ENCODE results near the gene NSF.

NSF gene

DNA sequence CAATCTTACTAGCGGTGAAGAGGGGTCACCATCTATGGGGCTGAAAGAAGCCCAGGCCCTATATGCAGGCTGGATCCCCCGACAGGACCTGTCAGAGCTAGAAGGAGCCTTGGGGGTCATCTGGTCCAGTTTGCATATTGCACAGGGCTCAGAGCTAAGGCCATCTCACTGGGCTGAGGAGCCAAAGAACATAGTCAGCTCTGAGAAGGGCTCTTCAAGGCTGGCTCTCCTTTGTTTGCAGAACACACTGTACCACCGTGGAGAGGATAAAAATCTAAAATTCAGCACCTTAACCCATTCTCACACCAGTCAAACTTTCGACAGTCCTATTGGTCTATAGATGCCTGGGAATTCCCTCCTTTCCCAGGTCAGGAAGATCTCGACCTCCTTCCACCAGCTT is 203.8 kb downstream of the NSF start:
- Histone ChIP-seq H3K36me3 (ENCODE audit: control insufficient read depth, low read length) (no peaks in the 10 kb centered on the region), H3K27me3 (ENCODE audit: control insufficient read depth, low read length) (peaks cover 16% of the 10 kb centered on the region), H3K9me3 (ENCODE audit: control insufficient read depth, insufficient read depth, low read length) (no peaks in the 10 kb centered on the region), H3K27ac (ENCODE audit: low read depth, low read length) (no peak overlapping the region), H3F3A (ENCODE audit: control insufficient read depth, insufficient read depth) (no peaks in the 10 kb centered on the region), H4K20me1 (ENCODE audit: control insufficient read depth, insufficient read depth, low read depth, low read length) (no peaks in the 10 kb centered on the region), H3K4me1 (ENCODE audit: control insufficient read depth, low read length) (no peaks in the 10 kb centered on the region), H3K79me2 (ENCODE audit: control insufficient read depth, low read length) (no peaks in the 10 kb centered on the region), H3K9me2 (replicated peaks; ENCODE audit: control insufficient read depth, low read length) (no peaks in the 10 kb centered on the region), H3K4me3 (ENCODE audit: low read length) (no peak overlapping the region), H3K4me2 (ENCODE audit: low read length) (no peak overlapping the region)
- TF ChIP-seq, protein P1, sequence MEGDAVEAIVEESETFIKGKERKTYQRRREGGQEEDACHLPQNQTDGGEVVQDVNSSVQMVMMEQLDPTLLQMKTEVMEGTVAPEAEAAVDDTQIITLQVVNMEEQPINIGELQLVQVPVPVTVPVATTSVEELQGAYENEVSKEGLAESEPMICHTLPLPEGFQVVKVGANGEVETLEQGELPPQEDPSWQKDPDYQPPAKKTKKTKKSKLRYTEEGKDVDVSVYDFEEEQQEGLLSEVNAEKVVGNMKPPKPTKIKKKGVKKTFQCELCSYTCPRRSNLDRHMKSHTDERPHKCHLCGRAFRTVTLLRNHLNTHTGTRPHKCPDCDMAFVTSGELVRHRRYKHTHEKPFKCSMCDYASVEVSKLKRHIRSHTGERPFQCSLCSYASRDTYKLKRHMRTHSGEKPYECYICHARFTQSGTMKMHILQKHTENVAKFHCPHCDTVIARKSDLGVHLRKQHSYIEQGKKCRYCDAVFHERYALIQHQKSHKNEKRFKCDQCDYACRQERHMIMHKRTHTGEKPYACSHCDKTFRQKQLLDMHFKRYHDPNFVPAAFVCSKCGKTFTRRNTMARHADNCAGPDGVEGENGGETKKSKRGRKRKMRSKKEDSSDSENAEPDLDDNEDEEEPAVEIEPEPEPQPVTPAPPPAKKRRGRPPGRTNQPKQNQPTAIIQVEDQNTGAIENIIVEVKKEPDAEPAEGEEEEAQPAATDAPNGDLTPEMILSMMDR (IDR thresholded peaks at IDR 0.05; ENCODE audit: low read depth, low read length, poor library complexity, severe bottlenecking), result no peak
- TF ChIP-seq EZH2phosphoT487 (IDR thresholded peaks at IDR 0.05; ENCODE audit: borderline replicate concordance, low read length), result no peak

DNA sequence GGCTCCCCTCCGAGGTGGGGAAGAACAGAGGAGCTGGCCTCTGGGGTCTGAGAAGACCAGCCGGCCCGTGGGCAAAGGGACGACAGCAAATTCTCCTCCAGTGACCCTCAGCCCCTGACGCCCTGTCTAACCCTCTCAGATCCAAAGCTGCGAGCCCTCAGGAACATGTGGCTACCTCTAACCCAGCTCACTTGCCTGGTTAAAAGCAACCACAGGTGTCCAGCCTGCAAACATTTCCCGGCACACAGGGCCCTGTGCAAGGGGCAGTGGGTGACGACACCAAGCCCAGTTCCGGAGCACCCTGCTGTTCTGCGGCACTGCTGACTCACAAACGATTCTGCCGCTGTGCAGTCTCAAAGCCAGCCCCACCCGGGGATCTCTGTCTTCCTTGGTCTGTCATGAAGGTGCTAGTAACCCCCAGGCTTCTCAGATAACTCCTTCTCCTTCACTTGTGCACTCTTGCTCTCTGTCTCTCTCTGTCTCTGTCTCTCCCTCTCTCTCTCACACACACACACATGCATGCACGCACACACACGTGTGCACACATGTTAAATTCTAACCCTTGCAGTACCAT is 205.0 kb downstream of the NSF start:
- Histone ChIP-seq H3K27me3 (ENCODE audit: control insufficient read depth, low read length) (peaks cover 16% of the 10 kb centered on the region), H3K4me1 (ENCODE audit: control insufficient read depth, low read length) (no peaks in the 10 kb centered on the region), H4K20me1 (ENCODE audit: control insufficient read depth, insufficient read depth, low read depth, low read length) (no peaks in the 10 kb centered on the region), H3F3A (ENCODE audit: control insufficient read depth, insufficient read depth) (no peaks in the 10 kb centered on the region), H3K9me2 (replicated peaks; ENCODE audit: control insufficient read depth, low read length) (no peaks in the 10 kb centered on the region), H3K4me2 (ENCODE audit: low read length) (no peak overlapping the region), H3K27ac (ENCODE audit: low read depth, low read length) (no peak overlapping the region), H3K36me3 (ENCODE audit: control insufficient read depth, low read length) (no peaks in the 10 kb centered on the region), H3K4me3 (ENCODE audit: low read length) (no peak overlapping the region), H3K9me3 (ENCODE audit: control insufficient read depth, insufficient read depth, low read length) (no peaks in the 10 kb centered on the region), H3K79me2 (ENCODE audit: control insufficient read depth, low read length) (no peaks in the 10 kb centered on the region)
- TF ChIP-seq, protein P1 (IDR thresholded peaks at IDR 0.05; ENCODE audit: low read depth, low read length, poor library complexity, severe bottlenecking), result no peak
- TF ChIP-seq EZH2phosphoT487 (IDR thresholded peaks at IDR 0.05; ENCODE audit: borderline replicate concordance, low read length), result no peak

DNA sequence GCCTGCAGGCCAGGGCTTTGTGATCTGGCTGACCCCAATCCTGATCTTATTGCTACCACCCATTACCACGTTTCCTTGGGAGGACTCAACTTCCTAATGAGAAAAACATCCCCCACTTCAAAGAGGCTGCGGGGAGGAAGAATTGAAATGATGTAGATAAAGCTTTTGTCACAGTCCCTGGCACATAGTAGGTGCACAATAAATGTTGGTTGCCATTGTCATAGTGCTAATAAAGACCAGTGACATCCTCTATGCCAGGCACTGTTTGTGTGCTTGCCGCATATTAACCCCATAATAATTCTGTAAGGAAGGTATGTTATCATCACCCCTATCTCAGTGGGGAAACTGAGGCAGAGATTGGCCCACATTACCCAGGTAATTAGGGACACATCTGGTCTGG is 205.6 kb downstream of the NSF start:
- H3K9me2 ChIP-seq (replicated peaks; ENCODE audit: control insufficient read depth, low read length), result no peaks in the 10 kb centered on the region
- peaks cover 16% of the 10 kb centered on the region for H3K27me3 ChIP-seq (ENCODE audit: control insufficient read depth, low read length)
- no peak overlapping the region for H3K4me2 ChIP-seq (ENCODE audit: low read length)
- H3K9me3 ChIP-seq (ENCODE audit: control insufficient read depth, insufficient read depth, low read length), result no peaks in the 10 kb centered on the region
- TF ChIP-seq EZH2phosphoT487 (IDR thresholded peaks at IDR 0.05; ENCODE audit: borderline replicate concordance, low read length), result no peak
- TF ChIP-seq, protein P1 (IDR thresholded peaks at IDR 0.05; ENCODE audit: low read depth, low read length, poor library complexity, severe bottlenecking), result no peak
- H3K4me1 ChIP-seq (ENCODE audit: control insufficient read depth, low read length), result no peaks in the 10 kb centered on the region
- H3K36me3 ChIP-seq (ENCODE audit: control insufficient read depth, low read length), result no peaks in the 10 kb centered on the region
- H3F3A ChIP-seq (ENCODE audit: control insufficient read depth, insufficient read depth), result no peaks in the 10 kb centered on the region
- H4K20me1 ChIP-seq (ENCODE audit: control insufficient read depth, insufficient read depth, low read depth, low read length), result no peaks in the 10 kb centered on the region
- no peak overlapping the region for H3K27ac ChIP-seq (ENCODE audit: low read depth, low read length)
- no peak overlapping the region for H3K4me3 ChIP-seq (ENCODE audit: low read length)
- H3K79me2 ChIP-seq (ENCODE audit: control insufficient read depth, low read length), result no peaks in the 10 kb centered on the region
